K562 (cell line): ENCODE measurements around the gene C3. TPM values are rescaled to one million over a fixed set of nuclear protein-coding genes. Genes with fewer than 3 reads are reported as not detected.

Source experiments
- ATF6 ChIP-seq: sonication (generic); formaldehyde crosslinking; IDR thresholded peaks from 2 replicates; pipeline ENCODE4 v1.4.0; 2020; ENCODE audit warnings: mild to moderate bottlenecking, missing genetic modification reagents
- BACH1 ChIP-seq: fragments of 200-800 bp; sonication (Bioruptor generic); IDR thresholded peaks from 2 replicates; pipeline ENCODE4 v1.6.1; 2016; ENCODE audit warnings: missing genetic modification characterization, missing compliant biosample characterization
- CEBPZ ChIP-seq: fragments of 150-350 bp; IDR thresholded peaks from 2 replicates; pipeline ENCODE4 v1.6.1; 2014; ENCODE audit warnings: low read depth, mild to moderate bottlenecking, low read length, borderline replicate concordance
- ILF3 ChIP-seq: fragments of 450-650 bp; IDR thresholded peaks from 2 replicates; pipeline ENCODE4 v1.6.1; 2018; ENCODE audit warnings: antibody characterized with exemption, mild to moderate bottlenecking, moderate library complexity, borderline replicate concordance
- THAP12 ChIP-seq: fragments of 250-450 bp; sonication (Bioruptor Pico); IDR thresholded peaks from 2 replicates; pipeline ENCODE4 v1.9.0; 2021; ENCODE audit warnings: mild to moderate bottlenecking, inconsistent platforms
- ZBTB40 ChIP-seq, 2 experiments: fragments of 450-650 bp in 1 of 2; sonication (generic) in 1 of 2; formaldehyde crosslinking in 1 of 2; IDR thresholded peaks; 2 replicates each; pipeline versions ENCODE4 v1.7.1 to v1.9.0; 2016 to 2022; ENCODE audit warnings: inconsistent platforms in 1 of 2, mild to moderate bottlenecking in 1 of 2, missing genetic modification reagents in 1 of 2
- ZBTB43 ChIP-seq: sonication (generic); formaldehyde crosslinking; IDR thresholded peaks from 2 replicates; pipeline ENCODE4 v1.8.0; 2023; ENCODE audit warnings: mild to moderate bottlenecking, missing genetic modification reagents
- ZZZ3 ChIP-seq: fragments of 450-650 bp; IDR thresholded peaks from 2 replicates; pipeline ENCODE4 v1.6.1; 2016; ENCODE audit warnings: antibody characterized with exemption, mild to moderate bottlenecking, moderate library complexity
- polyA plus RNA-seq, 8 experiments: library from polyadenylated mRNA; depleted of rRNA in 4 of 8; stranded (reverse) in 5 of 8; unstranded in 3 of 8; fragments of >200 nt; fragmentation: Nextera tagmentation in 2 of 8; fragmentation: Illumina TruSeq in 1 of 8; extraction: Ambion mirVana in 2 of 8; extraction: Trizol in 1 of 8; gene quantifications; 2 replicates each; pipeline versions ENCODE4 v1.2.1 to v1.2.3, GENCODE V29; 2011 to 2014; ENCODE audit warnings: inconsistent platforms in 1 of 8, missing spikeins in 1 of 8
- total RNA-seq, 7 experiments: library from RNA; depleted of rRNA in 6 of 7; stranded (reverse); fragments of >200 nt in 6 of 7; fragmentation: Illumina TruSeq in 2 of 7; extraction: Trizol in 2 of 7; gene quantifications; 2 replicates each; pipeline versions ENCODE4 v1.2.1 to v1.2.3, GENCODE V29; 2011 to 2021; ENCODE audit warnings: low replicate concordance in 1 of 7

C3 gene
- total and polyA plus RNA-seq, 9 of the 15 experiments (the other 6 are each of a cell fraction or from before 2014, with no cell fraction given): 0.59 to 10.6 (median 2.2) TPM

GRCh38 chr19:6679139-6679538, 41.3 kb downstream of the C3 start (continued):
- TF ChIP-seq ZBTB40 (IDR thresholded peaks at IDR 0.05) (no peak), ZBTB40 (CRISPR knock-in tag; IDR thresholded peaks at IDR 0.05) (no peak), CEBPZ (no peak), ZBTB43 (CRISPR knock-in tag) (no peak), ATF6 (CRISPR knock-in tag) (no peak), BACH1 (tag) (no peak), THAP12 (CRISPR knock-in tag) (no peak), ILF3 (no peak), ZZZ3 (no peak)
